Neutrophil (primary cell): ENCODE data around the gene DAPK3.

ENCODE experiments used
- H3K27ac ChIP-seq: fragments of 200-600 bp; sonication (generic); 2 replicates; pipeline ENCODE4 v1.5.1; 2016; ENCODE audit warnings: mild to moderate bottlenecking, moderate library complexity
- H3K27me3 ChIP-seq: fragments of 200-600 bp; sonication (generic); 2 replicates; pipeline ENCODE4 v1.6.0; 2016; ENCODE audit warnings: mild to moderate bottlenecking
- H3K36me3 ChIP-seq: fragments of 200-600 bp; sonication (generic); 2 replicates; pipeline ENCODE4 v1.5.1; 2017
- H3K4me1 ChIP-seq, 2 experiments: fragments of 200-600 bp in 1 of 2; sonication (generic) in 1 of 2; 1 replicate in 1 of 2; 2 replicates in 1 of 2; pipeline versions ENCODE4 v1.5.1 to v1.6.1; 2013 to 2016; ENCODE audit warnings: low read depth in 1 of 2, low read length in 1 of 2, mild to moderate bottlenecking in 1 of 2, moderate library complexity in 1 of 2; ENCODE audit not compliant: control insufficient read depth in 1 of 2, insufficient read depth in 1 of 2
- H3K4me3 ChIP-seq, 2 experiments: fragments of 200-600 bp in 1 of 2; sonication (generic) in 1 of 2; 1 replicate in 1 of 2; 2 replicates in 1 of 2; pipeline ENCODE4 v1.5.1; 2013 to 2016; ENCODE audit warnings: low read depth in 1 of 2, low read length in 1 of 2, mild to moderate bottlenecking in 1 of 2, moderate library complexity in 1 of 2
- H3K9me3 ChIP-seq: fragments of 200-600 bp; sonication (generic); 2 replicates; pipeline ENCODE4 v1.5.1; 2016
- CTCF ChIP-seq: fragments of 200-600 bp; sonication (generic); IDR thresholded peaks from 2 replicates; pipeline ENCODE4 v1.5.1; 2016; ENCODE audit warnings: antibody characterized with exemption

Gene DAPK3

DNA sequence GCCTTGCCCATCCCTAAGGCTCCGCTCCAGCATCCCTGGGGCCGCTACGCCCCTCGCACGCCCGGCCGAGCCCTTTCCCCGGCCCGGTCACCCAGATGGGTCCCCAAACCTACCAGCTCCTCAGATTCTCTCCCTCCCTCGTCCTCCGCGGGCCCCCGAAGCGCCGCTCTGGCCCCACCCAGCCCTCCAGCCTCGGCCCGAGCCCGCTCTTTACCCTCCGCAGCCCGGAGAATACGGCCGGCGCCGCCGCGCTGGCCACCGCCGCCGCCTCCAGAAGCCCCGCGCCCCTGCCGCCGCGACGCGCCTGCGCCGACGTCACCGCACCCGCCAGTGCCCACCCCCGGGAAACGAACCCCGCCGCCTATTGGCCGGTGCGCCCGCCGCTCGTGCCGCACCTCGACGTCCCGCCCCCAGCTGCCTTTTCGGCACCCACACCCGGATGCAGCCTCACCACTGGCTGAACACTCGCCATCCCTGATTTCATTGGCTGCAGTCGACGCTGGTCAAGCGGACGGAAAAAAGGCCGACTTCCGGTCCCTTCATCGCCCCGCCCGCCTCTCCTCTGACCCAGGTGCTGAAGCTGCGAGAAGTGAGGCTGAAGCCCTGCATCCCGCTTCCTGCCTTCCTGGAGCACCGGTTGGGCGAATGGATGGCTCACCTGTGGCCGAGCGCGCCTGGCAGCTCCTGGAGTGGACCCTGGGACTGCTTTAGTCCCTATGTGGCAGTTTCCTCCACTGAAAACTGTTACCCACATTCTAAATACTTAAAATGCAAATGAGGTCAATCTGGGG lies at the start of gene DAPK3:
Gene DAPK3, minus strand, starts transcription at position 292 of the 791 bp plus-strand sequence. CDS start 1,364 bp downstream, outside the sequence.
- peak; percentile 50 for TF ChIP-seq CTCF
- Histone ChIP-seq H3K9me3 (no peaks in the 10 kb centered on the region), H3K27ac (peak within 1 kb of the TSS; percentile 84), H3K4me1 (peaks cover 13 to 14% of the 10 kb centered on the region in 2 experiments), H3K36me3 (peaks cover 46% of the 10 kb centered on the region), H3K27me3 (no peaks in the 10 kb centered on the region), H3K4me3 (peak within 1 kb of the TSS; percentile 79 to 96)

DNA sequence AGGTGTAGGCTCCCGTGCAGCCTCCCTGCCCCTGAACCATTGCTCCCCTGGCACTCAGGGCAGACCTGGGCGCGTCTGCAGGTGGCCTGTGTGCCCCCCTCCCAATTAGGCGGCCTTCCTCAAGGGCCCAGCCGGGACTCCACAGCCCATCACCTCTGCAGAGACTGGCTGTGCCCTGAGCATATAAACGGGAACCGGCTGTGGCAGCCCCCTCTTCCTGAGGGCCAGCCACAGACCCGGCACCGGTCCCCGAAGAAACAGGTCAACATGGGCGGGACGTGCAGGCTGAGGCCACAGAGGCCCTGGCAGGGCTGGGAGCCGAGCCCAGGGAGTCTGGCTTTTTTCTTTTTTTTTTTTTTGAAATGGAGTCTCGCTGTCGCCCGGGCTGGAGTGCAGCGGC lies 48.7 kb upstream of the DAPK3 start:
- H3K27ac ChIP-seq, result no peak overlapping the region
- H3K36me3 ChIP-seq, result peaks cover 68% of the 10 kb centered on the region
- no peaks in the 10 kb centered on the region for H3K9me3 ChIP-seq
- TF ChIP-seq CTCF, result no peak
- peaks cover 3 to 4% of the 10 kb centered on the region in 2 experiments for H3K4me1 ChIP-seq
- H3K4me3 ChIP-seq, result no peak overlapping the region
- no peaks in the 10 kb centered on the region for H3K27me3 ChIP-seq

DNA sequence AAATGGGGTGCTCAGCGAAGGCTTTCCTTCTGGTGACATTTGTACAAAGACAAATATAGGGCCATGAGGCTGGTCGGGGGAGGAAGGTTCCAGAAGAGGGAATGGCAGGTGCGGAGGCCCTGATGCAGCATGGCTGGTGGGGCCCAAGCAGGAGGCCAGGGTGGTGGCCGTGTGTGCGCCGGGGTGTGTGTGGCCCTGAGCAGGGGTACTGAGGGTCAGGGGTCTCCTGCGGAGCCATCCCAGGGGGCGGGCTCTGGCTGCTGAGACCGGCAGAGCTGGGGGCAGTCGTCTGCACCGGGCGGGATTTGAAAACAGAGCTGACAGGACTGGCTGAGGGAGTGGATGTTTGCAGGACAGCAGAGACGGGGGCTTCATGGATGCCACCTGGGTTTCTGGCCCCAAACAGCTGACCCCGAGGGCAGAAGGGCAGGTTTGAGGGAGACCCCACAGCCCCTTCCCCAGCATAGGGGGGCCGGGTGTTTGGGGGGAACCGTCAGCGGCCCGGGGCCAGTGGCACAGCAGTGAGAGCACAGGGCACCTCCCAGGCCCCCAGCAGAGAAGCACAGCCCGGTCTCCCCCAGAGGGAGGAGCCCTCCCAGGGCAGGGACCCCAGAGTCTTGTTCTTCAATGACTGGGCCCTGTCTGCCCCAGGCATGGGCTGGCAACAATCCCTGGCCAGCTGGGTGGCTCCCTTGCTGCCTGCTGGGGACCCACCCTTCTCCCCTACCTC lies 48.0 kb upstream of the DAPK3 start:
- peaks cover 68% of the 10 kb centered on the region for H3K36me3 ChIP-seq
- H3K4me3 ChIP-seq, result no peak overlapping the region
- no peak overlapping the region for H3K27ac ChIP-seq
- H3K4me1 ChIP-seq, result peaks cover 5 to 7% of the 10 kb centered on the region in 2 experiments
- no peak for TF ChIP-seq CTCF
- H3K9me3 ChIP-seq, result no peaks in the 10 kb centered on the region
- H3K27me3 ChIP-seq, result no peaks in the 10 kb centered on the region

- no peaks in the 10 kb centered on the region for H3K9me3 ChIP-seq
- H3K36me3 ChIP-seq, result peaks cover 68% of the 10 kb centered on the region
- no peak for TF ChIP-seq CTCF
- H3K4me3 ChIP-seq, result no peak overlapping the region
- H3K27me3 ChIP-seq, result no peaks in the 10 kb centered on the region
- H3K4me1 ChIP-seq, result peaks cover 5 to 7% of the 10 kb centered on the region in 2 experiments
- no peak overlapping the region for H3K27ac ChIP-seq
Measured at GRCh38 chr19:4018140-4018613, 47.3 kb upstream of the DAPK3 start.

DNA sequence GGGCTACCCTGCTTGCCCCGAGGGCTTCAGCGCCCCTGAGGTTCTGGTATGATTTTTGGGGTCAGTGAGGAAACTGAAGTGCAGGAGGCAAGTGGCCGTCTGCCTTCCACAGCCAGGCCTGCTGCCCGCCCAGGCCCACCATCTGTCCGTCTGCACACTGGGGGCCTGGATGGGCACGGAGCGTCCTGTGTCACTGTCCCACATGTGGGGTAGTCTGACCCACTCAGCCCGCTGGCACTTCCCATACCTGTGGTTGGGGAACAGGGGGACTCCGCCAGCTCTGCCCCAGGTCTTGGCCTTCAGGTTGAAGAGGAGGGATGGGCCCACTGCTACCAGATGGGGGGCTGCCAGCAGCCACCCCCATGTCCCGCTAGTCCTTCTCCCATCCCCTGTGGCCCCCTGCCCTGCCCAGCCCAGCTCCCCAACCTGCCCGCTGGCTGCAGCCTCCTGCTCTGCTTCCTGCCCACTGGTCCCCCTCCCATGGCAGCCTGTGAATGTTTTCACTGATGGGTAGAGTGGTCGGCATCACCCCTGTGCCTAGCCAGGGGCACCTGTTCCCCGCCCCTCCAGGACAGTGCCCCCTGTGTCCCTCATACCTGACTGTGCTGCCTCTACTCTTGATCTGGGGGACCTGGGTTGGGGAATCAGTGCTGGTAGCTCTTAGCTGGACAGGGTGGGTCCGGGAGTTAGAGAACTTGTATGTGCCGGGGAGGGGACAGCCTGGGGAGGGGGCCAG lies 46.2 kb upstream of the DAPK3 start:
- H3K4me1 ChIP-seq, result peaks cover 5 to 7% of the 10 kb centered on the region in 2 experiments
- H3K9me3 ChIP-seq, result no peaks in the 10 kb centered on the region
- TF ChIP-seq CTCF, result no peak
- H3K36me3 ChIP-seq, result peaks cover 79% of the 10 kb centered on the region
- H3K27ac ChIP-seq, result no peak overlapping the region
- H3K27me3 ChIP-seq, result no peaks in the 10 kb centered on the region
- no peak overlapping the region for H3K4me3 ChIP-seq
